Activated T-cell treated with anti-CD3 and anti-CD28 coated beads for 4 hours (primary cell): ENCODE data around the gene DAND5.

ENCODE experiments used
- DNase-seq: peaks from one replicate; pipeline ENCODE4 v3.0.0-alpha.2; 2020

DAND5 gene

GRCh38 chr19:13011653-13012389, 42.4 kb downstream of the DAND5 start:
- no peak for DNase-seq

GRCh38 chr19:13012390-13012689, 43.0 kb downstream of the DAND5 start:
- DNase-seq, result no peak

GRCh38 chr19:13012690-13013608, 43.6 kb downstream of the DAND5 start:
- no peak for DNase-seq

GRCh38 chr19:13013649-13014048, 44.3 kb downstream of the DAND5 start:
- no peak for DNase-seq

GRCh38 chr19:13014101-13014920, 44.9 kb downstream of the DAND5 start:
- DNase-seq, result no peak

- DNase-seq, result no peak
These were observed 45.5 kb downstream of the DAND5 start for GRCh38 chr19:13014921-13015280.

DNA sequence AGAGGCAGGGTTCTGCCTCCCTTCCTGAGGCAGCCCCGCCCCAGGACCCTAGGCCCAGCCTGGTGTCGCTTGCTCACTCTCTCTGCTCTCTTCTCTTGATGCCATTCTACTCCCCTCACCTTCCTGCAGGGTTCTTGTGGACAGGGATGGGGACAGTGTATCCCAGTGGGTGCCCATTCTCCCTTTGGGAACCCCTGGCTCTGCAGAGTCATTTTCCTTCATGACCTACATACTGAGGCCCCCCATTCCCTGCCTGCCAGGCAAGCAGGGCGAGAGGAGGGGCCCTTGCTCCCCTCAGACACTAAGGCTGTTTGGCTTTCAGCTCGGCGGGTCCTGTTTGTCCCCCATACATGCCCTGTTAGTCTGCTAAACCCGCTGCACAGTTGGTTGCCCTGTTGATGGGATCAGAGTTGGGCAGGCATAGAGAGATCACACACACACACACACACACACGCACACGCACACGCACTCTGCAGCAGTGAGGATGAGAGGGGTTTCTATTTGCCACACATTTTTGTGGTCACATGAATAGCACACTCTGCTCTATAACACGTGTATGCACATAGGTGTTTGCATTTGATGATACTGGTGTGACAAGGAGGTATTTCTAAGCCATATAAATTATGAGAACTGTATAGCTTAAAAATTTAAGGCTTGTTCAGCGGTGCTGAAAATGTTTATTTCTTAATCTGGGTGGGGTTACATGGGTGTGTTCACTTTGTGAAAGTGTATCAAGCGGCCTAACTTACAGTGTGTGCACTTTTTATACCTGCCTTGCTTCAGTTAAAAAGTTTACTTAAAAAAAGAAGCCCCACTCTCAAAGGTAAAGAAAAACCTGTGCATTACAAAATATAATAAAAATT, 46.2 kb downstream of the DAND5 start:
- DNase-seq, result no peak

- DNase-seq, result no peak
These were observed 46.9 kb downstream of the DAND5 start for GRCh38 chr19:13016245-13016627.

GRCh38 chr19:13016628-13017305, 47.4 kb downstream of the DAND5 start:
- DNase-seq, result no peak

GRCh38 chr19:13017306-13018034, 48.1 kb downstream of the DAND5 start:
- no peak for DNase-seq

GRCh38 chr19:13018035-13018914, 48.9 kb downstream of the DAND5 start:
- DNase-seq, result no peak

DNA sequence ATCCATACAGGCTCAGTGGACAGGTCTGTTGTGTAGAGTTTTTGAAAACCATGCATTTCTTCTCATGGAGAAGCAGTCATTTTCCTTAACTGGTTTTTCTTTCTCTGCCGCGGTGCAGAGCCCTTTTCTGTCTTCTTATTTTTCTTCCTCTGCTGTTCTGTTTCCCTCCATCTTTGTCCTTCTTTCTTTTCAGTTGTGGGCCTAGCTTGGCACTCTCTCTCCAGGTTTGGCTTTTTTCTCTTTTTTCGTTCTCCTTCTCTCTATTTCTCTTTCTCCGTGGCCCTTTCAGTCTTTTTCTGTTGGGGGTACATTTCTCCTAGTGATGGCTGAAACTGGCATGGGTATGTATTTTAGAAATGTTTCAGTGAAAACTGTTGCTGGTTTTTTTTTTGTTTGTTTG, 50.0 kb downstream of the DAND5 start:
- no peak for DNase-seq

- DNase-seq, result no peak
These were observed 50.6 kb downstream of the DAND5 start for GRCh38 chr19:13020002-13020414.

DNA sequence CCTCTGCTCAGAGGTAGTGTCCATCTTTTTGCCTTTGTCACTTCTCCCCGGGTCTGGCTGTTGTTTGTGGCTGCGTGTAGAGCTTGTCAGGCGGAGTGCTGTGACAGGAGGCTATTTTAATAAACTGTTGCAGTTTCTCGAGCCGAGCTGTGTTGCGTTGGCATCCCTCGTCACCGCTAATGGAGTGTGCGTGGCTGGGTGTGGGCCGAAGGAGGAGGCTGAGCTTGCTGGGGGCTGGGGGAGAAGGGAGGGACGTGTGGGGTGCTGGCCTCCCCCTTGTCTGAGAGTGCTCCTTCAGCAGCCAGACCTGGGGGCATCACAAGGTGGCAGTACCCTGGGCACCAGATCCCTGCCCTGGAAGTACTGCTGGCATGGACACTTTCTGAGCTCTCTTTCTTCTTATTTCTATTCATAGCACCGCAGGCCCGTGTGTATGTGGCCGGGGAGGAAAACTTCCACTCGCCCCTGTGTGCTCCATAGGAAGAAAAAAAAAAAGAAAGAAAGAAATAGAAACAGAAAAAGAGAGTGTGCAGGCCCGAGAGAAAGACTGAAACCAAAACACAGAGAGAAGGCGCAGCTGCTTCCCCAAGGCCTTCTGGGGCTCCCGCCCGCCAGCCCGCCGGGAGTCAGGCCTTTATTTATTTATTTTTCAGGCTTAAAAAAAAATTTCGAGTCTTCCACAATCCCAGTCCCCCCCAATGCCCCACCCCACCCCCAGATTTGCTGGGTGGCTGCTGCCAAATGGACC, 52.9 kb downstream of the DAND5 start:
- DNase-seq, result no peak

DNA sequence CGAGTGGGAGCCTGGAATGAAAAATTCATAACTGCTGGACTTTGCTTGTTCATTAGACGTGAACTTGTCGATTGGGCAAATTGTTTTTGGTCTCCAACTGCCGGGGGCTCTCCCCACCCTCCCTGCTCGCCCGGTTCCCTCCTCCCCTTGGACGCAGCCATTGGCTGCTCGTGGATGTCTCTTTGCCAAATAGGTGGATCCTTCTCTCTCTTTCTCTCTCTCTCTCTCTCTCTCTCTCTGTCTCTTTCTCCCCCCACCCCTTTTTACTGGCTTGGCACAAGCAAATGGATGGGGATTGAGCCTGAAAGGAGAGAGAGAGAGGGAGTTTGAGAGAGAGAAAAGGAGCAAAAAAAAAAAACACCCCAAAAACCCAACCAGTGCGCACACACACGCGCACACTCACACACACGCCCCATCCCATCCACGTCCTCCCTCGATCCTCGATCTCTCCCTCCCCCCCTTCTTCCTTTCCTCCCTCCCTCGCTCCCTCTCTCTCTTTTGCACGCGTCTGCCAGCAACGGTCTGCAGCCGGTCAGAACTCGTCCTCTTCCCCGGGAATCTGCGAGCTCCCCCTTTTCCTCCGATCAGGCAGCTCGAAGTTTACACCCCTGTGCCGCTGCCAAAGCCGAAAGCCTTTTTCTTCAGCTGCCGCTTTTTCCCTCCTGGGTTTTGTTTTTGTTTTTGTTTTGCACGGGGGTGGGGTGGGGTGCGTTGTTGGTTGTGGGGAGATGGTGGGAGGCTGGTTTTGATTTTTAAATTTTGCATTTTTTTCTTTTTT, 53.7 kb downstream of the DAND5 start:
- DNase-seq, result no peak

- no peak for DNase-seq
These were observed 54.3 kb downstream of the DAND5 start for GRCh38 chr19:13023656-13024055.
